Lung (tissue), 12 donors: ENCODE data around the gene FBN2. TPM values are rescaled to one million over a fixed set of nuclear protein-coding genes. Genes with fewer than 3 reads are reported as not detected.
"Not testable (repeated sequence)": the region's sequence is repeated elsewhere in the genome, so short reads cannot be mapped to it uniquely, and the experiment has no call there.

ENCODE experiments used
- ATAC-seq: fragments of 200-7000 bp; cut with Tn5 transposase; one replicate; pipeline ENCODE4 v1.9.1; 2020; ENCODE audit warnings: moderate number of reproducible peaks; ENCODE audit not compliant: insufficient read depth, low FRiP score
- DNase-seq, 3 donors: peaks; one replicate each; pipeline ENCODE4 v3.0.0-alpha.2; 2013 to 2017
- H3K27ac ChIP-seq, 2 donors: one replicate each; pipeline ENCODE4 v1.5.1; 2013; ENCODE audit warnings: mild to moderate bottlenecking in 2 of 2, moderate library complexity in 2 of 2, control low read depth in 1 of 2, inconsistent platforms in 1 of 2, low read depth in 1 of 2, low read length in 1 of 2
- H3K27me3 ChIP-seq, 3 donors: one replicate each; pipeline ENCODE4 v1.5.1; 2013; ENCODE audit warnings: low read length in 2 of 3; ENCODE audit not compliant: control insufficient read depth in 3 of 3, insufficient read depth in 3 of 3
- H3K36me3 ChIP-seq, 4 donors: one replicate each; pipeline ENCODE4 v1.5.1; 2013; ENCODE audit warnings: low read length in 4 of 4, mild to moderate bottlenecking in 1 of 4, moderate library complexity in 1 of 4; ENCODE audit not compliant: control insufficient read depth in 4 of 4, insufficient read depth in 4 of 4
- H3K4me1 ChIP-seq, 5 donors: one replicate each; pipeline ENCODE4 v1.5.1; 2013; ENCODE audit warnings: low read length in 5 of 5, mild to moderate bottlenecking in 2 of 5, moderate library complexity in 1 of 5; ENCODE audit not compliant: control insufficient read depth in 5 of 5, insufficient read depth in 5 of 5
- H3K4me3 ChIP-seq: one replicate; pipeline ENCODE4 v1.5.1; 2013; ENCODE audit warnings: mild to moderate bottlenecking, control low read depth, moderate library complexity
- H3K9ac ChIP-seq, 2 donors: one replicate each; pipeline ENCODE4 v1.5.1; 2013; ENCODE audit warnings: low read length in 2 of 2, control low read depth in 1 of 2; ENCODE audit not compliant: insufficient read depth in 1 of 2
- H3K9me3 ChIP-seq, 4 donors: one replicate each; pipeline ENCODE4 v1.5.1; 2013; ENCODE audit warnings: low read length in 3 of 4, mild to moderate bottlenecking in 1 of 4, moderate library complexity in 1 of 4; ENCODE audit not compliant: control insufficient read depth in 4 of 4, insufficient read depth in 3 of 4
- WGBS, 2 donors: extraction: QIAGEN DNeasy Blood & Tissue Kit; methylation state at CpG; one replicate each; pipeline ENCODE4 v1.1.7; 2013; 5-methylcytosine and 5-hydroxymethylcytosine counted together
- polyA plus RNA-seq, 2 donors: library from polyadenylated mRNA; stranded (reverse); fragments of 200-250 nt; gene quantifications; one replicate each; pipeline ENCODE4 v1.2.1, GENCODE V29; 2013
- total RNA-seq, 2 donors: library from RNA; depleted of rRNA in 1 of 2; stranded (reverse); fragments of >200 nt in 1 of 2; gene quantifications; one replicate each; pipeline ENCODE4 v1.2.1, GENCODE V29; 2014 to 2021
- TF ChIP-seq, protein P1 (sequence below): IDR thresholded peaks from 2 replicates; pipeline ENCODE4 v1.5.1; 2012; ENCODE audit warnings: mild to moderate bottlenecking; ENCODE audit errors: control extremely low read depth, extremely low read depth
- donor health status: control.
- donor health status: control.
- donor health status: Bipolar disorder and iron deficiency.
- donor health status: healthy.
- donor health status: DM: yes; HTN: yes; CAD: no.

The FBN2 gene
- total and polyA plus RNA-seq, 4 donors, result 0.06 to 13.1 (median 1.1) TPM

DNA sequence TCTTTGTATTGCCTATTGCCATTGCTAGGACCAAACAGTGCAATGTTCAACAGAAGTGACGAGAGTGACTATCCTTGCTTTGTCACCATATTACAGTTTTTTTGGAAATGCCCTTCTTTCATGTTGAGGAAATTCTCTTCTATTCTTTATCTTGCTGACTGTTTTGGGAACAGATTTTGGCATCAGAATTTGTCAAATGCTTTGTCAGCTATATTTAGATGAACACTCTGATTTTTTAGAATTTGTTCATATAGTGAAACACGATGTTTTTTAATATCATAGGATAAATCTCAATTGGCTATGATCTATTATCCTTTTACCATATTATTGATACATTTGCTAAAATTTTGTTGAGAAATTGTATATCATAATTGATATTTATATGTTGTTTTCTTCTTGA lies 31.4 kb downstream of the FBN2 start:
- Histone ChIP-seq H3K27ac (no peak overlapping the region), H3K27me3 (no peaks in the 10 kb centered on the region), H3K4me3 (no peak overlapping the region), H3K9me3 (peaks cover 0 to 6% (median 2%) of the 10 kb centered on the region in 4 donors), H3K36me3 (peaks cover 0 to 17% (median 1%) of the 10 kb centered on the region in 4 donors), H3K9ac (no peak overlapping the region), H3K4me1 (no peaks in the 10 kb centered on the region)
- TF ChIP-seq, protein P1, sequence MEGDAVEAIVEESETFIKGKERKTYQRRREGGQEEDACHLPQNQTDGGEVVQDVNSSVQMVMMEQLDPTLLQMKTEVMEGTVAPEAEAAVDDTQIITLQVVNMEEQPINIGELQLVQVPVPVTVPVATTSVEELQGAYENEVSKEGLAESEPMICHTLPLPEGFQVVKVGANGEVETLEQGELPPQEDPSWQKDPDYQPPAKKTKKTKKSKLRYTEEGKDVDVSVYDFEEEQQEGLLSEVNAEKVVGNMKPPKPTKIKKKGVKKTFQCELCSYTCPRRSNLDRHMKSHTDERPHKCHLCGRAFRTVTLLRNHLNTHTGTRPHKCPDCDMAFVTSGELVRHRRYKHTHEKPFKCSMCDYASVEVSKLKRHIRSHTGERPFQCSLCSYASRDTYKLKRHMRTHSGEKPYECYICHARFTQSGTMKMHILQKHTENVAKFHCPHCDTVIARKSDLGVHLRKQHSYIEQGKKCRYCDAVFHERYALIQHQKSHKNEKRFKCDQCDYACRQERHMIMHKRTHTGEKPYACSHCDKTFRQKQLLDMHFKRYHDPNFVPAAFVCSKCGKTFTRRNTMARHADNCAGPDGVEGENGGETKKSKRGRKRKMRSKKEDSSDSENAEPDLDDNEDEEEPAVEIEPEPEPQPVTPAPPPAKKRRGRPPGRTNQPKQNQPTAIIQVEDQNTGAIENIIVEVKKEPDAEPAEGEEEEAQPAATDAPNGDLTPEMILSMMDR, result no peak
- WGBS, 2 donors, result 91 to 97% methylated on average over 2 of the region's 2 CpGs
- no peak for ATAC-seq
- DNase-seq, result no peak

DNA sequence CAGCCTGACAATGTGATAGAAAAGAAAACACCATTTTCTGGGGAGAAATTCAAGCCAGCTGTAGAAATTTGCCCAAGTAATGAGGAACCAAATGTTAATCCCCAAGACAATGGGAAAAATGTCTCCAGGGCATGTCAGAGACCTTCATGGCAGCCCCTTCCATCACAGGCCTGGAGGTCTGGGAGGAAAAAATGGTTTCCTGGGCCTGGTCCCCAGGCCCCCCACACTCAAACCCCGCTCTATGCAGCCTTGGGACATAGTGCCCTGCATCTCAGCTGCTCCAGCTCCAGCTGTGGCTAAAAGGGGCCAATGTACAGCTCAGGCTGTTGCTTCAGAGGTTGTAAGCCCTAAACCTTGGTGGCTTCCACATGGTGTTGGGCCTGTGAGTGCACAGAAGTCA lies 34.3 kb downstream of the FBN2 start:
- not testable (repeated sequence) for ATAC-seq, H3K27ac ChIP-seq, H3K9ac ChIP-seq, H3K27me3 ChIP-seq, H3K4me1 ChIP-seq, H3K9me3 ChIP-seq, DNase-seq, H3K4me3 ChIP-seq
- H3K36me3 ChIP-seq, result peaks cover 0 to 14% (median 1%) of the 10 kb centered on the region in 4 donors
- 90 to 100% methylated on average over 1 of the region's 1 CpG for WGBS, 2 donors

DNA sequence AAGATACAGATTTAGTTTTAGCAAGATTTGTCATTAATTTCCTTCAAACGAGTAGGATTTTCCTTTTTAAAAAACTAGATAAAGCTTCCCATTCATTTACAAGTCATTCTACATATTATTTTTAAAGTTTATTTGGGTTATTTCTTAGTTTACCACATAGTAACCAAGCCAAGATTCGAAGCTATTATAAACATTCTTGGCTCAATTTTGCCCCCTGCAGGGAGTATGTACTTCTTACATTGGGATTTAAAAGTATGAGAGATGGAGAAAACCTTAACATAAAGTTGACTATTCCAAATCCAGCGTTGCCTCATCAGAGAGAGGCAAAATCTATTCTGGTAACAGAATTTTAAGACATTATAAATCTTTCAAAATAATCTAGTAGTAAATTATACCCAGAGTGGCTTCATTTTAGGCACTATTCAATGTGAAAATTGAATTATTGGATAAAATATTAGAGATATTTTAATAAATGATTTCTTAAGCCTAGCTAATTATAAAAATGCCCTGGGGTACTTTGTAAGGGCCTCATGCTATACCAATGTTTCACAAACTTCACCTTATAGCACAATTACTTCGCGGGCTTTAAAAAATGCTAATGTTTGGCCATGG lies 39.1 kb downstream of the FBN2 start:
- ATAC-seq (no peak), DNase-seq (peak; percentile 13 to 88 (median 86))

DNA sequence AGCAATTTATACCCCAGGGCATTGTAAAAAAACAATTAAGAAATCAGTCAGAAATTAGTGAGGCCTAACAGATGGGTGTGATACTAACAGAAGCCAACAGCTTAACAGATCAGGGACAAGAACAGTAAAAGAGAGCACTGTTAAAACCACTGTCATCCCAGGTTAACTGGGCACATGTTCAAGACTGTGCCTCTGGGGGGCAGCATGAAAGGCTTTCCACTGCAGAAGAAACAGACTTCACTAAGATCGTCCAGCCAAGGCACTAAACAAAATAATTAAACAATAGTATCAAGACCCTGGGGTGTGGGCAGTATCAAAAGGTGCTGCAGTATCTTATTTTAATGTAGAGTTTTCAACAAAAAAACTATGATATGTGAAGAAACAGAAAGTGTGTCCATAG lies 43.5 kb downstream of the FBN2 start:
- H3K9ac ChIP-seq, result no peak overlapping the region
- DNase-seq (no peak), ATAC-seq (no peak)
- H3K4me1 ChIP-seq, result peaks cover 0 to 5% (median 0%) of the 10 kb centered on the region in 5 donors
- H3K27ac ChIP-seq, result peak overlapping the region in 1 of 2 donors; percentile 63
- H3K4me3 ChIP-seq, result no peak overlapping the region
- peaks cover 0 to 2% (median 0%) of the 10 kb centered on the region in 4 donors for H3K9me3 ChIP-seq
- no peaks in the 10 kb centered on the region for H3K27me3 ChIP-seq
- H3K36me3 ChIP-seq, result no peaks in the 10 kb centered on the region
- TF ChIP-seq, protein P1, result no peak
- WGBS, 2 donors, result 79 to 82% methylated on average over 1 of the region's 1 CpG

More for the DNA sequence above, 39.1 kb downstream of the FBN2 start:
- H3K9ac ChIP-seq, result no peak overlapping the region
- TF ChIP-seq, protein P1, result no peak
- no peaks in the 10 kb centered on the region for H3K36me3 ChIP-seq
- peaks cover 0 to 2% (median 1%) of the 10 kb centered on the region in 4 donors for H3K9me3 ChIP-seq
- no peak overlapping the region for H3K4me3 ChIP-seq
- no peaks in the 10 kb centered on the region for H3K4me1 ChIP-seq
- 50 to 58% methylated on average over 5 of the region's 5 CpGs for WGBS, 2 donors
- H3K27ac ChIP-seq, result no peak overlapping the region
- no peaks in the 10 kb centered on the region for H3K27me3 ChIP-seq
